HL-60 (cell line): ENCODE measurements around the gene ACTN4.

Experiments
- CTCF ChIP-seq: IDR thresholded peaks from one replicate; pipeline ENCODE4 v1.5.1; 2011; ENCODE audit warnings: low read length, control low read depth, inconsistent platforms; ENCODE audit not compliant: insufficient read depth
- TF ChIP-seq, protein P1 (sequence below): IDR thresholded peaks from 2 replicates; pipeline ENCODE4 v1.6.1; 2012; ENCODE audit warnings: low read depth; ENCODE audit not compliant: insufficient replicate concordance

DNA sequence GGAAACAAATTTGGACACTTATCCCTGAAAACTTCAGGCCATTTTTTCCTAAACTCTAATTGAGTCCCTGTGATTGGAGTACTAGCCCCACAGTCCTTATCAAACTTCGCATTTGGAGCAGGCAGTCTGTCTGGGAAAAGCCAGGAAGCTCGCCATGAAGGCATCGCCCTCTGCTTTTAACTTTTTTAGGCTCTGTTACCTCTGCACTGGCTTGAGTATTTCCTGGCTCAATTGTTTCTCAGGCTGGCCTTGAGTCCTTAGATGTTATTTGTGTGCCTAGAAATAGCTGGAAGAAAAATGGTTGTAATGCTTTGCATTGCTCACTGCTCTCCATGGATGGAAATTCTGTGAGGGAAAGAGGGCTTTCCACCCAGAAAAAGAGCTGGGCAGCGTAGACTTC, 24.2 kb downstream of the ACTN4 start:
- TF ChIP-seq CTCF, result no peak
- TF ChIP-seq, protein P1, sequence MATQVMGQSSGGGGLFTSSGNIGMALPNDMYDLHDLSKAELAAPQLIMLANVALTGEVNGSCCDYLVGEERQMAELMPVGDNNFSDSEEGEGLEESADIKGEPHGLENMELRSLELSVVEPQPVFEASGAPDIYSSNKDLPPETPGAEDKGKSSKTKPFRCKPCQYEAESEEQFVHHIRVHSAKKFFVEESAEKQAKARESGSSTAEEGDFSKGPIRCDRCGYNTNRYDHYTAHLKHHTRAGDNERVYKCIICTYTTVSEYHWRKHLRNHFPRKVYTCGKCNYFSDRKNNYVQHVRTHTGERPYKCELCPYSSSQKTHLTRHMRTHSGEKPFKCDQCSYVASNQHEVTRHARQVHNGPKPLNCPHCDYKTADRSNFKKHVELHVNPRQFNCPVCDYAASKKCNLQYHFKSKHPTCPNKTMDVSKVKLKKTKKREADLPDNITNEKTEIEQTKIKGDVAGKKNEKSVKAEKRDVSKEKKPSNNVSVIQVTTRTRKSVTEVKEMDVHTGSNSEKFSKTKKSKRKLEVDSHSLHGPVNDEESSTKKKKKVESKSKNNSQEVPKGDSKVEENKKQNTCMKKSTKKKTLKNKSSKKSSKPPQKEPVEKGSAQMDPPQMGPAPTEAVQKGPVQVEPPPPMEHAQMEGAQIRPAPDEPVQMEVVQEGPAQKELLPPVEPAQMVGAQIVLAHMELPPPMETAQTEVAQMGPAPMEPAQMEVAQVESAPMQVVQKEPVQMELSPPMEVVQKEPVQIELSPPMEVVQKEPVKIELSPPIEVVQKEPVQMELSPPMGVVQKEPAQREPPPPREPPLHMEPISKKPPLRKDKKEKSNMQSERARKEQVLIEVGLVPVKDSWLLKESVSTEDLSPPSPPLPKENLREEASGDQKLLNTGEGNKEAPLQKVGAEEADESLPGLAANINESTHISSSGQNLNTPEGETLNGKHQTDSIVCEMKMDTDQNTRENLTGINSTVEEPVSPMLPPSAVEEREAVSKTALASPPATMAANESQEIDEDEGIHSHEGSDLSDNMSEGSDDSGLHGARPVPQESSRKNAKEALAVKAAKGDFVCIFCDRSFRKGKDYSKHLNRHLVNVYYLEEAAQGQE, result no peak
